Fibroblast of lung (primary cell): Measurements from ENCODE around the gene SEPTIN2.

Source experiments
- EZH2 ChIP-seq: IDR thresholded peaks from 2 replicates; pipeline ENCODE4 v1.5.1; 2012; ENCODE audit warnings: low read length, control low read depth, mild to moderate bottlenecking; ENCODE audit errors: missing control alignments
- TF ChIP-seq, protein P1 (sequence below), 2 donors: IDR thresholded peaks in 1 of 2; conservative IDR thresholded peaks in 1 of 2; 1 replicate in 1 of 2; 2 replicates in 1 of 2; pipeline ENCODE4 v1.5.1; 2011 to 2012; ENCODE audit warnings: low read length in 2 of 2, control low read depth in 1 of 2, inconsistent platforms in 1 of 2, low read depth in 1 of 2, mild to moderate bottlenecking in 1 of 2

- TF ChIP-seq, protein P1, sequence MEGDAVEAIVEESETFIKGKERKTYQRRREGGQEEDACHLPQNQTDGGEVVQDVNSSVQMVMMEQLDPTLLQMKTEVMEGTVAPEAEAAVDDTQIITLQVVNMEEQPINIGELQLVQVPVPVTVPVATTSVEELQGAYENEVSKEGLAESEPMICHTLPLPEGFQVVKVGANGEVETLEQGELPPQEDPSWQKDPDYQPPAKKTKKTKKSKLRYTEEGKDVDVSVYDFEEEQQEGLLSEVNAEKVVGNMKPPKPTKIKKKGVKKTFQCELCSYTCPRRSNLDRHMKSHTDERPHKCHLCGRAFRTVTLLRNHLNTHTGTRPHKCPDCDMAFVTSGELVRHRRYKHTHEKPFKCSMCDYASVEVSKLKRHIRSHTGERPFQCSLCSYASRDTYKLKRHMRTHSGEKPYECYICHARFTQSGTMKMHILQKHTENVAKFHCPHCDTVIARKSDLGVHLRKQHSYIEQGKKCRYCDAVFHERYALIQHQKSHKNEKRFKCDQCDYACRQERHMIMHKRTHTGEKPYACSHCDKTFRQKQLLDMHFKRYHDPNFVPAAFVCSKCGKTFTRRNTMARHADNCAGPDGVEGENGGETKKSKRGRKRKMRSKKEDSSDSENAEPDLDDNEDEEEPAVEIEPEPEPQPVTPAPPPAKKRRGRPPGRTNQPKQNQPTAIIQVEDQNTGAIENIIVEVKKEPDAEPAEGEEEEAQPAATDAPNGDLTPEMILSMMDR (conservative IDR thresholded peaks at IDR 0.05 in 1 of 2, IDR thresholded peaks at IDR 0.05 in 1 of 2; ENCODE audit: low read depth in 1 of 2, low read length in 2 of 2), result no peak
- TF ChIP-seq EZH2, result no peak
Observed at GRCh38 chr2:241310917-241311566, 4.7 kb upstream of the SEPTIN2 start.
